HG03521 (cell line): ENCODE measurements around the gene PPP6R1.

ENCODE experiments used
- ATAC-seq: cut with Tn5 transposase; IDR thresholded peaks from one replicate; pipeline ENCODE4 v1.9.1; 2021; ENCODE audit warnings: mild to moderate bottlenecking, moderate library complexity; ENCODE audit not compliant: unreplicated experiment

The PPP6R1 gene

GRCh38 chr19:55258828-55259539 lies at the start of gene PPP6R1:
TSS of gene PPP6R1 (minus strand) at chr19:55259017. CDS start at chr19:55247103, 11,914 bp downstream.
- ATAC-seq = peak; percentile 73

- ATAC-seq = no peak
Measured at GRCh38 chr19:55308281-55308680, 49.5 kb upstream of the PPP6R1 start.

GRCh38 chr19:55306712-55307111 lies 47.9 kb upstream of the PPP6R1 start:
- ATAC-seq = no peak

- no peak for ATAC-seq
Measured at GRCh38 chr19:55305983-55306562, 47.3 kb upstream of the PPP6R1 start.

- ATAC-seq = no peak
Measured at GRCh38 chr19:55305491-55305890, 46.7 kb upstream of the PPP6R1 start.

GRCh38 chr19:55304980-55305379 lies 46.2 kb upstream of the PPP6R1 start:
- no peak for ATAC-seq

GRCh38 chr19:55304279-55304978 lies 45.6 kb upstream of the PPP6R1 start:
- ATAC-seq = no peak

GRCh38 chr19:55303477-55303876 lies 44.7 kb upstream of the PPP6R1 start:
- no peak for ATAC-seq

- no peak for ATAC-seq
Measured at GRCh38 chr19:55302318-55302703, 43.5 kb upstream of the PPP6R1 start.

- peak; percentile 62 for ATAC-seq
Measured at GRCh38 chr19:55301459-55302317, 42.9 kb upstream of the PPP6R1 start.

- no peak for ATAC-seq
Measured at GRCh38 chr19:55300886-55301458, 42.2 kb upstream of the PPP6R1 start.

- ATAC-seq = no peak
Measured at GRCh38 chr19:55299991-55300390, 41.2 kb upstream of the PPP6R1 start.

GRCh38 chr19:55297267-55297666 lies 38.5 kb upstream of the PPP6R1 start:
- ATAC-seq = no peak

- ATAC-seq = no peak
Measured at GRCh38 chr19:55289117-55289796, 30.4 kb upstream of the PPP6R1 start.

- no peak for ATAC-seq
Measured at GRCh38 chr19:55287361-55288079, 28.7 kb upstream of the PPP6R1 start.

GRCh38 chr19:55285229-55285890 lies 26.5 kb upstream of the PPP6R1 start:
- ATAC-seq = no peak

GRCh38 chr19:55284405-55285058 lies 25.7 kb upstream of the PPP6R1 start:
- ATAC-seq = no peak

- no peak for ATAC-seq
Measured at GRCh38 chr19:55283548-55284377, 24.9 kb upstream of the PPP6R1 start, which contains the start of gene BRSK1. TSS of gene BRSK1 (plus strand) at chr19:55283997. CDS start at chr19:55284443, 446 bp downstream.
